ENCODE measurements around the gene IGSF3.

DNA sequence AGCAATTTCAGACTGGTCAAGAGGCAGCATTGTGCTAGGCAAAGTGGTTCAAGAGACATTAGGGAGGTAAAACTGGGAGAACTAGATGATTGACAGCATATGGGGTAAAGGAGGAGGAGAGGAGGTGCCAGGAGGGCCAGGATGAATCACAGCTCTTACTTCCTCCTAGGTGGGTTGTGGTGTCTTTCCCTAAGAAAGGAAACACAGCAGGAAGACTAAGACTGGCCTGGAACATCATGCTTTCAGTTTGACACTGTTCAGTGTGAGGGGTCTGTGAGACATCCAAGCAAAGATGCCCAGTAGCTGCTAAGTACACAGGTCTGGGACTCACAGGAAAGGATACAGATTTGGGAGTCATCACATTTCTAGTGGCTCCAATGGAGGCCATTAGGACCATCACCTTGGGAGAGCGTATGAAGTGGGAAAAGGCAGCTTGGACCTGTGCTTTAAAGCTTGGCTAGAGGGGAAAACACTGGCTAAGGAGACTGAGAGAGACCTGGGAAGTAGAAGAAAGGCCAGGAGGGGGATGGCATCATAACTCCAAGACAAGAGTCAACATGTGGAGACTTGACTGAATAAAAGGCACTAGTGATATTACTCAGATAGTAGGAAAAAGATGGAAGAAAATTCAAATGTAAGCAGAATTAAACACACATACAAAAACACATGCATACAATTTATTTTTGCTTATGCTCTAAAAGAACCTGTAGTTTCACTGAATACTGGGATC lies 114.0 kb downstream of the IGSF3 start:
- no peak for TF ChIP-seq CTCF (IDR thresholded peaks at IDR 0.05)
- no peak for TF ChIP-seq POLR2A (IDR thresholded peaks at IDR 0.05)
- no peak for TF ChIP-seq POLR2AphosphoS5 (IDR thresholded peaks at IDR 0.05)
